HEK293 (cell line): ENCODE data around the gene PAPLN.

Source experiments
- CTCF ChIA-PET: fragments of 350-600 bp; formaldehyde crosslinking; extraction: SDS; loops from one replicate; lab custom pipeline; 2021; ENCODE audit warnings: antibody characterized with exemption; lab: Yijun Ruan, JAX
- POLR2A ChIA-PET: fragments of 300-600 bp; formaldehyde crosslinking; extraction: SDS; loops from one replicate; lab custom pipeline; 2020; ENCODE audit warnings: antibody characterized with exemption, inconsistent platforms; lab: Yijun Ruan, JAX
- H3K27ac ChIP-seq: fragments of 200-500 bp; sonication (Bioruptor generic); 2 replicates; pipeline ENCODE4 v1.5.1; 2014; ENCODE audit warnings: low read depth, low read length, control low read depth, inconsistent platforms; ENCODE audit errors: extremely low read depth
- H3K36me3 ChIP-seq, 2 experiments: fragments of 200-500 bp in 1 of 2; sonication (Bioruptor generic) in 1 of 2; 1 replicate in 1 of 2; 2 replicates in 1 of 2; pipeline ENCODE4 v1.5.1; 2014 to 2017; ENCODE audit warnings: inconsistent platforms in 2 of 2, low read length in 2 of 2; ENCODE audit not compliant: control insufficient read depth in 2 of 2, insufficient read depth in 1 of 2
- H3K4me1 ChIP-seq: fragments of 200-500 bp; sonication (Bioruptor generic); 2 replicates; pipeline ENCODE4 v1.5.1; 2014; ENCODE audit warnings: mild to moderate bottlenecking, low read length, inconsistent platforms; ENCODE audit not compliant: control insufficient read depth, insufficient read depth
- H3K4me3 ChIP-seq: 2 replicates; pipeline ENCODE4 v1.5.1; 2011; ENCODE audit warnings: low read depth, mild to moderate bottlenecking, control low read depth, low read length, moderate library complexity
- H3K9me3 ChIP-seq: fragments of 200-500 bp; sonication (Bioruptor generic); 2 replicates; pipeline ENCODE4 v1.5.1; 2014; ENCODE audit warnings: low read depth, low read length, inconsistent platforms; ENCODE audit not compliant: control insufficient read depth, insufficient read depth
- ATF2 ChIP-seq: fragments of 450-650 bp; formaldehyde crosslinking; IDR thresholded peaks from 2 replicates; pipeline ENCODE4 v1.5.1; 2016; ENCODE audit warnings: missing biosample characterization, missing genetic modification characterization, low read depth
- FEZF1 ChIP-seq: fragments of 450-650 bp; formaldehyde crosslinking; IDR thresholded peaks from 2 replicates; pipeline ENCODE4 v1.5.1; 2016; ENCODE audit warnings: missing biosample characterization, missing genetic modification characterization
- GLIS1 ChIP-seq: fragments of 450-650 bp; formaldehyde crosslinking; IDR thresholded peaks from 2 replicates; pipeline ENCODE4 v1.5.1; 2016; ENCODE audit warnings: missing biosample characterization, missing genetic modification characterization
- IKZF3 ChIP-seq: fragments of 450-650 bp; IDR thresholded peaks from 2 replicates; pipeline ENCODE4 v1.5.0; 2018; ENCODE audit warnings: missing biosample characterization, mild to moderate bottlenecking, missing genetic modification characterization, moderate library complexity
- MEIS1 ChIP-seq: sonication (generic); formaldehyde crosslinking; IDR thresholded peaks from 2 replicates; pipeline ENCODE4 v1.8.1; 2022; ENCODE audit warnings: missing genetic modification reagents, mild to moderate bottlenecking, borderline replicate concordance
- MYNN ChIP-seq: fragments of 450-650 bp; formaldehyde crosslinking; IDR thresholded peaks from 2 replicates; pipeline ENCODE4 v1.5.1; 2016; ENCODE audit warnings: missing biosample characterization, missing genetic modification characterization, borderline replicate concordance
- OSR2 ChIP-seq: fragments of 450-650 bp; formaldehyde crosslinking; IDR thresholded peaks from 2 replicates; pipeline ENCODE4 v1.5.1; 2016; ENCODE audit warnings: missing biosample characterization, missing genetic modification characterization
- PRDM2 ChIP-seq: fragments of 450-650 bp; formaldehyde crosslinking; IDR thresholded peaks from 2 replicates; pipeline ENCODE4 v1.5.1; 2016; ENCODE audit warnings: missing biosample characterization, missing genetic modification characterization, borderline replicate concordance
- RBAK ChIP-seq: fragments of 450-650 bp; formaldehyde crosslinking; IDR thresholded peaks from 2 replicates; pipeline ENCODE4 v1.5.1; 2016; ENCODE audit warnings: missing biosample characterization, missing genetic modification characterization
- REST ChIP-seq: fragments of 450-650 bp; formaldehyde crosslinking; IDR thresholded peaks from 2 replicates; pipeline ENCODE4 v1.5.1; 2016; ENCODE audit warnings: missing biosample characterization, missing genetic modification characterization
- SCRT2 ChIP-seq: fragments of 450-650 bp; formaldehyde crosslinking; IDR thresholded peaks from 2 replicates; pipeline ENCODE4 v1.5.1; 2016; ENCODE audit warnings: missing biosample characterization, missing genetic modification characterization
- ZBTB48 ChIP-seq: fragments of 450-650 bp; formaldehyde crosslinking; IDR thresholded peaks from 2 replicates; pipeline ENCODE4 v1.5.1; 2016; ENCODE audit warnings: missing biosample characterization, missing genetic modification characterization
- ZNF133 ChIP-seq: fragments of 450-650 bp; formaldehyde crosslinking; IDR thresholded peaks from 2 replicates; pipeline ENCODE4 v1.5.1; 2016; ENCODE audit warnings: missing biosample characterization, missing genetic modification characterization
- ZNF138 ChIP-seq: fragments of 450-650 bp; formaldehyde crosslinking; IDR thresholded peaks from 2 replicates; pipeline ENCODE4 v1.5.1; 2016; ENCODE audit warnings: missing biosample characterization, missing genetic modification characterization, borderline replicate concordance
- ZNF266 ChIP-seq: fragments of 450-650 bp; formaldehyde crosslinking; IDR thresholded peaks from 2 replicates; pipeline ENCODE4 v1.5.1; 2016; ENCODE audit warnings: missing biosample characterization, missing genetic modification characterization, low read depth
- ZNF302 ChIP-seq: fragments of 450-650 bp; formaldehyde crosslinking; IDR thresholded peaks from 2 replicates; pipeline ENCODE4 v1.5.1; 2016; ENCODE audit warnings: missing biosample characterization, missing genetic modification characterization, low read depth
- ZNF394 ChIP-seq: fragments of 450-650 bp; formaldehyde crosslinking; IDR thresholded peaks from 2 replicates; pipeline ENCODE4 v1.5.1; 2016; ENCODE audit warnings: missing biosample characterization, missing genetic modification characterization, mild to moderate bottlenecking, moderate library complexity, borderline replicate concordance
- ZNF426 ChIP-seq: fragments of 450-650 bp; formaldehyde crosslinking; IDR thresholded peaks from 2 replicates; pipeline ENCODE4 v1.5.1; 2017; ENCODE audit warnings: missing biosample characterization, missing genetic modification characterization, mild to moderate bottlenecking, inconsistent platforms, moderate library complexity
- ZNF449 ChIP-seq: fragments of 450-650 bp; formaldehyde crosslinking; IDR thresholded peaks from 2 replicates; pipeline ENCODE4 v1.5.1; 2017; ENCODE audit warnings: missing biosample characterization, mild to moderate bottlenecking, missing genetic modification characterization, moderate library complexity
- ZNF501 ChIP-seq: fragments of 450-650 bp; formaldehyde crosslinking; IDR thresholded peaks from 2 replicates; pipeline ENCODE4 v1.5.1; 2016; ENCODE audit warnings: missing biosample characterization, missing genetic modification characterization
- ZNF521 ChIP-seq: fragments of 450-650 bp; formaldehyde crosslinking; IDR thresholded peaks from 2 replicates; pipeline ENCODE4 v1.5.1; 2017; ENCODE audit warnings: missing biosample characterization, mild to moderate bottlenecking, missing genetic modification characterization
- ZNF654 ChIP-seq: fragments of 450-650 bp; formaldehyde crosslinking; IDR thresholded peaks from 2 replicates; pipeline ENCODE4 v1.5.1; 2016; ENCODE audit warnings: low read depth, missing biosample characterization, missing genetic modification characterization
- ZNF677 ChIP-seq: fragments of 450-650 bp; IDR thresholded peaks from 2 replicates; pipeline ENCODE4 v1.5.0; 2018; ENCODE audit warnings: missing biosample characterization, mild to moderate bottlenecking, missing genetic modification characterization, moderate library complexity
- ZNF692 ChIP-seq: fragments of 450-650 bp; formaldehyde crosslinking; IDR thresholded peaks from 2 replicates; pipeline ENCODE4 v1.5.1; 2016; ENCODE audit warnings: missing biosample characterization, missing genetic modification characterization

Gene PAPLN

GRCh38 chr14:73277376-73277775 lies 40.1 kb downstream of the PAPLN start (continued):
- no peak for TF ChIP-seq PRDM2 (tag by site-specific recombination)
- no peak for TF ChIP-seq ZNF302 (tag by site-specific recombination)
- TF ChIP-seq ATF2: no peak
- TF ChIP-seq MEIS1 (CRISPR knock-in tag): no peak
- TF ChIP-seq IKZF3 (tag by site-specific recombination): no peak
- TF ChIP-seq ZNF677 (tag by site-specific recombination): no peak
- no peak for TF ChIP-seq GLIS1 (tag by site-specific recombination)
- no peak for TF ChIP-seq SCRT2 (tag by site-specific recombination)
- no peak for TF ChIP-seq FEZF1

GRCh38 chr14:73280903-73281302 lies 43.6 kb downstream of the PAPLN start:
- H3K36me3 ChIP-seq: peaks cover 47 to 66% of the 10 kb centered on the region in 2 experiments
- POLR2A ChIA-PET: no interaction called here
- H3K4me1 ChIP-seq: no peaks in the 10 kb centered on the region
- no peak overlapping the region for H3K27ac ChIP-seq
- H3K9me3 ChIP-seq: no peaks in the 10 kb centered on the region
- CTCF ChIA-PET: interaction anchor here (1.2 kb wide), 1 partner anchor 192 kb away, joined by 5 read pairs; no protein-coding TSS in a partner anchor
- H3K4me3 ChIP-seq: no peak overlapping the region
- no peak for TF ChIP-seq ZNF138 (tag by site-specific recombination)
- TF ChIP-seq ZNF692: no peak
- no peak for TF ChIP-seq MYNN (tag by site-specific recombination)
- TF ChIP-seq REST (tag by site-specific recombination): no peak
- TF ChIP-seq ZNF133 (tag by site-specific recombination): no peak
- no peak for TF ChIP-seq ZBTB48 (tag by site-specific recombination)
- TF ChIP-seq ZNF449 (tag by site-specific recombination): no peak
- TF ChIP-seq ZNF521 (tag by site-specific recombination): no peak
- no peak for TF ChIP-seq RBAK (tag by site-specific recombination)
- TF ChIP-seq ZNF501 (tag by site-specific recombination): no peak
- no peak for TF ChIP-seq FEZF1
- no peak for TF ChIP-seq ZNF394 (tag by site-specific recombination)
- no peak for TF ChIP-seq ZNF426 (tag by site-specific recombination)
- no peak for TF ChIP-seq ZNF266 (tag by site-specific recombination)
- no peak for TF ChIP-seq ZNF654 (tag by site-specific recombination)
- TF ChIP-seq OSR2 (tag by site-specific recombination): no peak
